ENCODE measurements around the gene NEUROG2. TPM values are rescaled to one million over a fixed set of nuclear protein-coding genes. Genes with fewer than 3 reads are reported as not detected.

The NEUROG2 gene
- total RNA-seq, 4 donors from 2014 or later = not detected

DNA sequence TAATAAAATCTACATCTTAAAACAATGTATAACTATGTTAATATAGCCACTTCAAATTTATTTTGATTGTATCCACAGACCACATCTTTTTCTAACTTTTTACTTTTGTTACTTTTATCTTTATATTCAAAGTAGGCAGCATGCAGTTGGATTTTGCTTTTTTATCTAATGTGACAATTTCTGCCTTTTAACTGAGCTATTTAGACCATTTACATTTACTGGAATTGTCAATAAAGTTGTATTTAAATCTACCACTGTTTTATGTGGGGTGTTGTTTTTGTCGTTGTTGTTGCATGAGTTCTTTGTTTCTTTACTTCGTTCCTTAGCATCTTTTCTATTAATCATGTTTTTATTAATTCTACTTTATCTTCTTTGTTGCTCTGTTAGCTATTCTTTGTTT, 42.0 kb downstream of the NEUROG2 start:
- 91 to 96% methylated on average over 2 of the region's 2 CpGs for WGBS, 2 donors
- intact Hi-C loops (cut with DNase I) = no loop called here
- no peak overlapping the region for H3K27ac ChIP-seq

DNA sequence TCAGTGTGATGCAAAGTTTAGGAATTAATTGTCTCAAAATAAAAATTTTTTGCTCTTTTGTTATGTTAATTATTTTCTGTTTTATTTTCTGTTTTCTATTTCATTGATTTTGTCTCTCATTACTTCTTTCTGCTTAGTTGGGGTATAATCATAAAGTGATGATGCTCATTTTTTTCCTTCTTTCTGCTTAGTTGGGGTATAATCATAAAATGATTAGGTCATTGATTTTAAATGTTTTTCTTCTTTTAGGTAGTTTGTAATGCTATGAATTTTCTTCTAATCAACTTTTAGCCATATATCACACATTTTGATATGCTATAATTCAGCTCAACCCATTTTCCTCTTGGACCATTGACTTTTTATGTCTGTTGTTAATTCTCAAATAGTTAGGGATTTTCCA, 43.7 kb downstream of the NEUROG2 start:
- no peak for DNase-seq
- Histone ChIP-seq H3K9me3 (no peaks in the 10 kb centered on the region), H3K27me3 (no peaks in the 10 kb centered on the region), H3K4me3 (replicated peaks in 1 of 3) (no peak overlapping the region), H3K27ac (no peak overlapping the region), H3K36me3 (no peaks in the 10 kb centered on the region), H3K4me1 (no peaks in the 10 kb centered on the region)
- intact Hi-C loops (cut with DNase I) = no loop called here
- TF ChIP-seq POLR2A (IDR thresholded peaks at IDR 0.05) = no peak
- TF ChIP-seq, protein P1, sequence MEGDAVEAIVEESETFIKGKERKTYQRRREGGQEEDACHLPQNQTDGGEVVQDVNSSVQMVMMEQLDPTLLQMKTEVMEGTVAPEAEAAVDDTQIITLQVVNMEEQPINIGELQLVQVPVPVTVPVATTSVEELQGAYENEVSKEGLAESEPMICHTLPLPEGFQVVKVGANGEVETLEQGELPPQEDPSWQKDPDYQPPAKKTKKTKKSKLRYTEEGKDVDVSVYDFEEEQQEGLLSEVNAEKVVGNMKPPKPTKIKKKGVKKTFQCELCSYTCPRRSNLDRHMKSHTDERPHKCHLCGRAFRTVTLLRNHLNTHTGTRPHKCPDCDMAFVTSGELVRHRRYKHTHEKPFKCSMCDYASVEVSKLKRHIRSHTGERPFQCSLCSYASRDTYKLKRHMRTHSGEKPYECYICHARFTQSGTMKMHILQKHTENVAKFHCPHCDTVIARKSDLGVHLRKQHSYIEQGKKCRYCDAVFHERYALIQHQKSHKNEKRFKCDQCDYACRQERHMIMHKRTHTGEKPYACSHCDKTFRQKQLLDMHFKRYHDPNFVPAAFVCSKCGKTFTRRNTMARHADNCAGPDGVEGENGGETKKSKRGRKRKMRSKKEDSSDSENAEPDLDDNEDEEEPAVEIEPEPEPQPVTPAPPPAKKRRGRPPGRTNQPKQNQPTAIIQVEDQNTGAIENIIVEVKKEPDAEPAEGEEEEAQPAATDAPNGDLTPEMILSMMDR (IDR thresholded peaks at IDR 0.05) = no peak

More for the DNA sequence above, 42.0 kb downstream of the NEUROG2 start:
- no peak for DNase-seq
- Histone ChIP-seq H3K36me3 (no peaks in the 10 kb centered on the region), H3K27me3 (no peaks in the 10 kb centered on the region), H3K4me3 (replicated peaks in 1 of 3) (no peak overlapping the region), H3K9me3 (no peaks in the 10 kb centered on the region), H3K4me1 (no peaks in the 10 kb centered on the region)
- TF ChIP-seq, protein P1 (IDR thresholded peaks at IDR 0.05) = no peak
- TF ChIP-seq POLR2A (IDR thresholded peaks at IDR 0.05) = no peak

Other genes with a start within 250 kb of the NEUROG2 start
- gene TIFA, start 230.3 kb downstream of the NEUROG2 start, total RNA-seq = 10 to 100 TPM; 18.8 to 26.1 (median 21.0) TPM
- gene ALPK1, start 218.8 kb downstream of the NEUROG2 start, total RNA-seq = 10 to 100 TPM; 27.9 to 46.2 (median 32.7) TPM
- 1 to 10 TPM; 5.2 to 9.0 (median 6.5) TPM for gene ZGRF1, start 120.7 kb upstream of the NEUROG2 start, total RNA-seq
- 10 to 100 TPM; 43.5 to 53.1 (median 51.5) TPM for gene LARP7, start 121.0 kb upstream of the NEUROG2 start, total RNA-seq